Lower leg skin (tissue), 3 donors: ENCODE results near the gene PDE1A.

ENCODE experiments used
- CTCF ChIP-seq, 3 donors: fragments of 450-650 bp; IDR thresholded peaks; one replicate each; pipeline ENCODE4 v1.5.1; 2016; ENCODE audit warnings: antibody characterized with exemption in 3 of 3, mild to moderate bottlenecking in 3 of 3, moderate library complexity in 2 of 3
- POLR2A ChIP-seq, 2 donors: fragments of 450-650 bp; IDR thresholded peaks; one replicate each; pipeline ENCODE4 v1.6.1; 2016 to 2017; ENCODE audit warnings: antibody characterized with exemption in 2 of 2, mild to moderate bottlenecking in 1 of 2, moderate library complexity in 1 of 2

GRCh38 chr2:182103526-182103925 lies 323.3 kb downstream of the PDE1A start:
- TF ChIP-seq CTCF (IDR thresholded peaks at IDR 0.05) (no peak), POLR2A (IDR thresholded peaks at IDR 0.05) (no peak)
